HG02870 (cell line): ENCODE measurements around the gene CKS1B.
"Not testable (repeated sequence)": the region's sequence is repeated elsewhere in the genome, so short reads cannot be mapped to it uniquely, and the experiment has no call there.

Experiments
- ATAC-seq: cut with Tn5 transposase; IDR thresholded peaks from one replicate; pipeline ENCODE4 v1.9.1; 2021; ENCODE audit warnings: mild to moderate bottlenecking, moderate library complexity; ENCODE audit not compliant: unreplicated experiment

The CKS1B gene

GRCh38 chr1:154983776-154984466, 9.4 kb downstream of the CKS1B start:
- no peak for ATAC-seq

DNA sequence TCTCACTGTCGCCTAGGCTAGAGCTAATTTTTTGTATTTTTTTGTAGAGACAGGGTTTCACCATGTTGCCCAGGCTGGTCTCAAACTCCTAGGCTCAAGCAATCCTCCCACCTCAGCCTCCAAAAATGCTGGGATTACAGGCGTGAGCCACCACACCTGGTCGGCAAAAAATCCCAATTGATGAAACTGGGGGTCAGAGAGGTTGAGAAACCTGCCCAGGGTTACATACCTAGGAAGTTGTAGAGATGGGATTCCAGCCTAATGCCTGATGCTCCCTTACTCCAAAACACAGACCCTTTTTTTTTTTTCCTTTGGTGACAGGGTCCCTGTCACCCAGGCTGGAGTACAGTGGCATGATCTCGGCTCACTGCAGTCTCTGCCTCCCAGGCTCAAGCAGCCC, 12.3 kb downstream of the CKS1B start:
- ATAC-seq = not testable (repeated sequence)

DNA sequence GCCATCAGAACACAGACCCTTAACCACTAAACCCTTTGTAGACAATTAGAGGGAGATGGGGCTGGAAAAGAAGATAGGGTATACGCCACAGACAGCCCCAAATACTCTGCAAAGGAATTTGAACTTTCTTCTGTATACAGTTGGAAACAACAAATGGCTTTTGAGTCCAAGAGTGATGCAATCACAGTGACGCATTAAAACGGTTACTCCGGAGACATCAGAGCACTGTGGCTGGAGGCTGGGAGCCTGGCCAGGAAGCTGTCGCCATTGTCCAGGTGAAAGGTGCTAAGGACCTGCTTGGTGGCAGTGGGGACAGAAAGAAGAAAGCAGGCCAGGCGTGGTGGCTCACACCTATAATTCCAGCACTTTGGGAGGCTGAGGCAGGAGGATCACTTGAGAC, 12.8 kb downstream of the CKS1B start:
- ATAC-seq = no peak

DNA sequence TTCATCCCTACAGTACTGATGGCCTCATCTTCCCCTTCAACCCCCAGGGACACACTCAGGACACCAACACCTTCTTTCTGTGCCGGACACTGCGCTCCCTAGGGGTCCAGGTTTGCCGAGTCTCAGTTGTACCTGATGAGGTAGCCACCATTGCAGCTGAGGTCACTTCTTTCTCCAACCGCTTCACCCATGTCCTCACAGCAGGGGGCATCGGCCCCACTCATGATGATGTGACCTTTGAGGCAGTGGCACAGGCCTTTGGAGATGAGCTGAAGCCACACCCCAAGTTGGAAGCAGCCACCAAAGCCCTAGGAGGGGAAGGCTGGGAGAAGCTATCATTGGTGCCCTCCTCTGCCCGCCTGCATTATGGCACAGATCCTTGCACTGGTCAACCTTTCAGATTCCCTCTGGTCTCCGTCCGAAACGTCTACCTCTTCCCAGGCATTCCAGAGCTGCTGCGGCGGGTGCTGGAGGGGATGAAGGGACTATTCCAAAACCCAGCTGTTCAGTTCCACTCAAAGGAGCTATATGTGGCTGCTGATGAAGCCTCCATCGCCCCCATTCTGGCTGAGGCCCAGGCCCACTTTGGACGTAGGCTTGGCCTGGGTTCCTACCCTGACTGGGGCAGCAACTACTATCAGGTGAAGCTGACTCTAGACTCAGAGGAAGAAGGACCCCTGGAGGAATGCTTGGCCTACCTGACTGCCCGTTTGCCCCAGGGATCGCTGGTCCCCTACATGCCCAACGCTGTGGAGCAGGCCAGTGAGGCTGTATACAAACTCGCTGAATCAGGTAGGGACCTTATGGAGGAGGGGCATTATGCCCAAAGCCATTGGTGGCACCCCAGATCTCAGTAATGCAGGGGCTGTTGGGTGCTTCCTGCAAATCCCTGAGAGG, 13.8 kb downstream of the CKS1B start:
- no peak for ATAC-seq

- no peak for ATAC-seq
Measured at GRCh38 chr1:154989195-154989860, 14.8 kb downstream of the CKS1B start.

DNA sequence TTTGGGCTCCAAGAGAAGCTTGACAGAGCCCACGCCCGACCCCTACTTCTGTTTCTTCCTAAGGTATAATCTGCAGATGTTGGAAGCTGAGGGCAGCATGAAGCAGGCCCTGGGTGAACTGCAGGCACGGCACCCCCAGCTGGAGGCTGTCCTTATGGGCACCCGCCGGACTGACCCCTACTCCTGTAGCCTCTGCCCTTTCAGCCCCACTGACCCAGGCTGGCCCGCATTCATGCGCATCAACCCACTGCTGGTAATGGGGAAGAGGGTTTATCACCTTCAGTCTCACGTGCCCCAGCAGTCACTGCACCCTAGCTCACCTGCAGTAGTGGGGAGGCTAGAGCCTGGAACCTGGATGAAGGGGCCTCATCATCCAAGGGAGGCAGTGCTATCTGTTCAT, 15.8 kb downstream of the CKS1B start:
- no peak for ATAC-seq

GRCh38 chr1:154992721-154993571, 18.5 kb downstream of the CKS1B start:
- ATAC-seq = no peak

DNA sequence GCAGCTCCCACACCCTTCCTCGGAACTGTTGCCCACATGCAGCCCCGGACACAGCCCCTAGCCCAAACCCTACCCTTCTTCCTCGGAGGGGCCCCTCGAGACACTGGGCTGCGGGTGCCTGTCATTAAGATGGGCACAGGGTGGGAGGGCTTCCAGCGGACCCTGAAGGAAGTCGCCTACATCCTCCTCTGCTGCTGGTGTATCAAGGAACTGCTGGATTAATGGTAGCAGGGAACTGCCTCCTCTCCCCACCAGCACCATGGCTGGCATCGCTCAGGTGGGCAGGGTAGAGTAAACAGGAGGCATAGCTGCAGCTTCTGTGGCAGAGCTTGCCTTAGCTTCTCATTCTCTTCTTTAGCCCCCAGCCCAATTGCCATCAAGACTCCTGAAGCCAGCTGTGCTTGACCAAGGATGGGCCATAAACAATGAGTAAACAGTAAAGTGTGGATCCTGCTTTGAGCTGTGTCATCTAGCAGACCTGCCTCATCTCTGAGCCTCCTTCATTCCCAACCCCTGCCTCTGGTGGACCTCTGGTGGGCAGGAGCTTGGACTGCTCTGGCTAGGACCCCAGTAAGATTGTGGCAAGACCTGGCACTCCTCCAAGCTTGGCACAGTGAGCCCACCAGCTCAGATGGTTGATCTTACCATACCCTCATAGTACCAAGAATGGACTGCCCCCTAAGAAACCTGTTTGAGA, 19.2 kb downstream of the CKS1B start, which contains the start of gene LENEP:
TSS of gene LENEP (plus strand) at position 15 of the 697 bp plus-strand sequence. CDS start at position 37, 22 bp downstream.
- no peak for ATAC-seq

DNA sequence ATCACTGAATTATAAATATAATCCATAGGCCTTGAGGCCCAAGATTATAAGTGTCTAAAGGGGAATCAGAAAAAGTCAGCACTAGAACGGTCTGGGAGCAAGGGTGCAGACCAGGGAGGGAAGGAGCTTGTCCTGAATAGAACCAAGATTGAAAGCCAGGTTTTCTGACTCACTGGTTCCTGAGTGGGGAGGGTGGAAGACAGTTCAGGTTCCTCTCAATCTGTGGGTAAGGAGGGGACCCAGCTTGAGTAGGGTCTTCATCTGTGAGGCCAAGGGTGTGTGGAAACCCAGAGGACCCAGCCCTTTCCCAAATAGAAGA, 19.7 kb downstream of the CKS1B start:
- no peak for ATAC-seq

GRCh38 chr1:154994591-154994990, 20.1 kb downstream of the CKS1B start:
- no peak for ATAC-seq

- ATAC-seq = not testable (repeated sequence)
Measured at GRCh38 chr1:154995301-154995983, 21.0 kb downstream of the CKS1B start.

DNA sequence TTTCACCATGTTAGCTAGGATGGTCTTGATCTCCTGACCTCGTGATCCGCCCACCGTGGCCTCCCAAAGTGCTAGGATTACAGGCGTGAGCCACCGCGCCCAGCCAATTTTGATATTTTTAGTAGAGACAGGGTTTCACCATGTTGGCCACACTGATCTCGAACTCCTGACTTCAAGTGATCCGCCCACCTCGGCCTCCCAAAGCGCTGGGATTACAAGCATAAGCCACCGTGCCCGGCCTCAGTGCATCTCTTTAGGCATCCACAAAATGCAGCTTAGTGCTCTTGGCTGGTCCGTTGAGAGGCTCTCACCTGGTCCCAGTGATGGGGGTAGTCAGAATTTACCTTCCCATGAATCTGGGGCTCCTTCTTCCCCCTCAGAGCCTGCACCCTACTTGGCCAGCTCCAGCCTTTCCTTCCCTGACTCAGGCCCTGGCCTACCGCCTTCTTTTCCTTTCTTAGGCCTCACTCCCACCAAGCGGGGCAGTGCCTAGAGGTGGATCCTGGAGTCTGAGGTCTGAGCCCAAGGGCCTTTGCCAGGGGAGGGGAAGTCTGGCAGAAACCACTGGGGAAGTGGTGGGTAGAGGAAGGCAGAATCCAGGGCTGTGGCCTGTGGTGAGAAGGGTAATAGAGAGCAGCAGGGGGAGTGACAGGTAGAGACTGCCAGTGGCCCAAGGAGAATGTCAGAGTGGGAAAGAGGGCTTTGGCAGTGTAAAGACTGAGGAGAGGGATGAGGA, 22.7 kb downstream of the CKS1B start:
- ATAC-seq = no peak

DNA sequence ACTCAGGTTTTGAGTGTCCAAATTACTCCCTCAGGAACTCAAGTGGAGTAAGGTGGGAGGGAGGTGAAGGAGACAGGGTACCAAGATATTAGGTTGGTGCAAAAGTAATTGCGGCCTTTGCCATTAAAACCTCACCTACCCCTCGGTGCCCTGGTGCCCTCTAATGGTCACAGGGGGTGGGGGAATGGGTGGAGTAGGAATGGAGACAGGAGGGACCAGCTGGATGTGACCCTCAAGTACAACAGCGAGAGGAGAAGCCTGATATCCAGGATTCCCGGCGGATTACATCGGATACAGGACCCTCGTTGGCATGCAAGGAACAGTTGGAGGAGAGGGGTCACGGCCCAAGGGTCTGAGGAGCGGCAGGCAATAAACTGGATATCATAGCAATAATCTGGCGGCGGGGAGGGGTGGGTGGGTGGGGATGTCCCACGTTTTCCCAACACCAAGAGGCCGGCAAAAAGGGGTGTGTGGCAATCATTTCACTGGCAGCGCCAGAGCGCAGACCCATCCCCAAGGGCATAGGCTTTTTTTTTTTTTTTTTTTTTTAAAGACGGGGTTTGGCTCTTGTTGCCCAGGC, 23.8 kb downstream of the CKS1B start:
- no peak for ATAC-seq

DNA sequence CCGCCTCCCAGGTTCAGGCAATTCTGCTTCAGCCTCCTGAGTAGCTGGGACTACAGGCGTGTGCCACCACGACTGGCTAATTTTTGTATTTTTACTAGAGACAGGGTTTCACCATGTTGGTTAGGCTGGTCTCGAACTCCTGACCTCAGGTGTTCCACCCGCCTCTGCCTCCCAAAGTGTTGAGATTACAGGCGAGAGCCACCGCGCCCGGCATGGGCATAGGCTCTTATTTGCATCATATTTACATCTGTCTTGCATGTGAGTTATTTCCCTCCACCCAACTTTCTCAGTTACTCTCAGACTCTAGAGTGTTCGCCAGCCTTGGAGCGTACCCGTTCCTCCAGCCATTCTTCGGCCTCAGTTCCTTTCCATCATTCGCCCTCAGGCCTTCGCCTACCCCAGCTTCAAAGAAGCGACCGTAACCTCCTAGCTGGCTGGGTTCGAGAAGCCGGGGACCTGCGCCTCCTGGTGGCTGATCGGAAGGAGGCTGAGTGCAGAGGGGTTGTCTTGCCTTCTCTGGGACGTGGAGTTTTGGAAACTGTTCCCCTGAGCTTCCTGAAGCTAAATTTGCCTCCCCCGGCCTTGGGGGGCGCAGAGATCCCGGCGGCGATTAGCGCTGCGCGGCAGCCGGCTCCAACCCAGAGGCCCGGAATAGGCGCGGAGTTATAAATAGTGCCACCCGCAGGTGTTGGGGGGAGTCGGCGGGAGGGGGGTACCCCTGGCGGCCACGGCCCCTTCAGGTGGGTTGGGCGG, 24.5 kb downstream of the CKS1B start:
- no peak for ATAC-seq

DNA sequence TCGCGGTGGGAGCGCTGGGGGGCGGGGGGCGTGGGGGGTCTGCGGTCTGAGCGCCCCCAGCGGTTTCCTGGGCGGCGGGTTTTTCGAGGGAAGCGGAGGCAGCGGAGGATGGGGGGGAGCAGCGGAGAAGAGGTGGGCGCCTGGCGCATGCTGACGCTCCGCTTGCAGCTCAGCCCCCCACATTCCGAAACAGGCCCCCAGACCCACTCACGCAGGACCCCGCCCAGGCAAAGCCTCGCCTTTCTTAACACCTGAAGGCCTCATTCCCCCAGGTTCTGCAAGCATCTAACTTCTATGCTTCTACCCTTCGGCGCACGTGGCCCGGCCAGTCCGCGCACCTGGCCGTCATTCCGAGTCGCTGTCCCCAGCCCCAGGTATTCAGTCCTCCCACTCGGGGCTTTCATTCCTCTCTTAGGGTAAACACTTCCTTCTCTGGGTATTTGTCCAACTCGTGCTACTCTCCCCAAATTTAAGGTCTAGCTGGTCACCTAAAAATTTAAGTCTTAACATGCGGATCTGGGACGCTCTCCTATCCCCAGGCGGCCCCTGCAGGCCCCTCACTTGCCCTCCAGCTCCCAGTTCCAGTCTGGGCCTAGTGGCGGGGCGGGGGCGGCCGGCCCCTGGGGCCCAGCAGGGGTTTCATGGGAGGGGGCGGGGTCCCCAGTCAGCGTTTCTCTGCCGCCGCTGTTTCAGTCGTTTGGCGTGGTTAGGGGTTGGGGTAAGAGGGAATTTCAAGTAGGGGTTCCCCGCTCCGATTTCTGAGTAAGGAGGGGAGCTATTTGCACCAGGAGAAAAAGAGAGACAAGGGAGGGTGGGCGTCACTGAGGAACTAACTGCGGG, 25.3 kb downstream of the CKS1B start:
- no peak for ATAC-seq

DNA sequence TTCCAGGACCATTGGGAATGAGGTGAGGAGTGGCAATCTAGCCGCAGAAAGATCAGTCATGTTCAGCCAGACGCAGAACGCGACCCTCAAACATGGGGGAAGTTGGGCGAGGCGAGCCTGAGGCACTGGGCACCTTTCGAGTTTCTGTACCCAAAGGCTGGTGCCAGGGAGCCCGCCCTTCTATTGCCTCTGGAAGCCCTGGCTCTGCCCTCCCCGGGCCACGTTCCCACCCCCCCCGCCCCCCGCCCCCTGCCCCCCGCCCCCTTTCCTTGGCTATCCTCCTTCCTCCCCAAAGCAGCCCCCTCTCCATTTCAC, 25.9 kb downstream of the CKS1B start:
- ATAC-seq = no peak
